Fibroblast of the aortic adventitia (primary cell): ENCODE measurements around the gene NOS3. TPM values are rescaled to one million over a fixed set of nuclear protein-coding genes. Genes with fewer than 3 reads are reported as not detected.

Experiments
- DNase-seq: peaks from one replicate; pipeline ENCODE4 v3.0.0-alpha.2; 2010; ENCODE audit warnings: low read depth
- H3K4me3 ChIP-seq: 2 replicates; pipeline ENCODE4 v1.5.1; 2011; ENCODE audit warnings: low read depth, mild to moderate bottlenecking, control low read depth, low read length, moderate library complexity
- total RNA-seq: library from RNA; depleted of rRNA; stranded (reverse); fragments of >200 nt; gene quantifications from 2 replicates; pipeline ENCODE4 v1.2.3, GENCODE V29; 2012; ENCODE audit warnings: low replicate concordance
- TF ChIP-seq, protein P1 (sequence below): IDR thresholded peaks from 2 replicates; pipeline ENCODE4 v1.5.1; 2011; ENCODE audit warnings: mild to moderate bottlenecking, low read length, control low read depth, inconsistent platforms; ENCODE audit not compliant: insufficient read depth

Gene NOS3
- total RNA-seq, 1 donor = 0.36 TPM

DNA sequence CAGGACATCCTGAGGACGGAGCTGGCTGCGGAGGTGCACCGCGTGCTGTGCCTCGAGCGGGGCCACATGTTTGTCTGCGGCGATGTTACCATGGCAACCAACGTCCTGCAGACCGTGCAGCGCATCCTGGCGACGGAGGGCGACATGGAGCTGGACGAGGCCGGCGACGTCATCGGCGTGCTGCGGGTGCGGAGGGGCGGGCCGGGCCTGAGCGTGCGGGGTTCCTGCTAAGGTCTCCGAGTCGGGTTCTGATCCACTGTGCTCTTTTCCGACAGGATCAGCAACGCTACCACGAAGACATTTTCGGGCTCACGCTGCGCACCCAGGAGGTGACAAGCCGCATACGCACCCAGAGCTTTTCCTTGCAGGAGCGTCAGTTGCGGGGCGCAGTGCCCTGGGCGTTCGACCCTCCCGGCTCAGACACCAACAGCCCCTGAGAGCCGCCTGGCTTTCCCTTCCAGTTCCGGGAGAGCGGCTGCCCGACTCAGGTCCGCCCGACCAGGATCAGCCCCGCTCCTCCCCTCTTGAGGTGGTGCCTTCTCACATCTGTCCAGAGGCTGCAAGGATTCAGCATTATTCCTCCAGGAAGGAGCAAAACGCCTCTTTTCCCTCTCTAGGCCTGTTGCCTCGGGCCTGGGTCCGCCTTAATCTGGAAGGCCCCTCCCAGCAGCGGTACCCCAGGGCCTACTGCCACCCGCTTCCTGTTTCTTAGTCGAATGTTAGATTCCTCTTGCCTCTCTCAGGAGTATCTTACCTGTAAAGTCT is 23.1 kb downstream of the NOS3 start:
- TF ChIP-seq, protein P1, sequence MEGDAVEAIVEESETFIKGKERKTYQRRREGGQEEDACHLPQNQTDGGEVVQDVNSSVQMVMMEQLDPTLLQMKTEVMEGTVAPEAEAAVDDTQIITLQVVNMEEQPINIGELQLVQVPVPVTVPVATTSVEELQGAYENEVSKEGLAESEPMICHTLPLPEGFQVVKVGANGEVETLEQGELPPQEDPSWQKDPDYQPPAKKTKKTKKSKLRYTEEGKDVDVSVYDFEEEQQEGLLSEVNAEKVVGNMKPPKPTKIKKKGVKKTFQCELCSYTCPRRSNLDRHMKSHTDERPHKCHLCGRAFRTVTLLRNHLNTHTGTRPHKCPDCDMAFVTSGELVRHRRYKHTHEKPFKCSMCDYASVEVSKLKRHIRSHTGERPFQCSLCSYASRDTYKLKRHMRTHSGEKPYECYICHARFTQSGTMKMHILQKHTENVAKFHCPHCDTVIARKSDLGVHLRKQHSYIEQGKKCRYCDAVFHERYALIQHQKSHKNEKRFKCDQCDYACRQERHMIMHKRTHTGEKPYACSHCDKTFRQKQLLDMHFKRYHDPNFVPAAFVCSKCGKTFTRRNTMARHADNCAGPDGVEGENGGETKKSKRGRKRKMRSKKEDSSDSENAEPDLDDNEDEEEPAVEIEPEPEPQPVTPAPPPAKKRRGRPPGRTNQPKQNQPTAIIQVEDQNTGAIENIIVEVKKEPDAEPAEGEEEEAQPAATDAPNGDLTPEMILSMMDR = peak; percentile 2

DNA sequence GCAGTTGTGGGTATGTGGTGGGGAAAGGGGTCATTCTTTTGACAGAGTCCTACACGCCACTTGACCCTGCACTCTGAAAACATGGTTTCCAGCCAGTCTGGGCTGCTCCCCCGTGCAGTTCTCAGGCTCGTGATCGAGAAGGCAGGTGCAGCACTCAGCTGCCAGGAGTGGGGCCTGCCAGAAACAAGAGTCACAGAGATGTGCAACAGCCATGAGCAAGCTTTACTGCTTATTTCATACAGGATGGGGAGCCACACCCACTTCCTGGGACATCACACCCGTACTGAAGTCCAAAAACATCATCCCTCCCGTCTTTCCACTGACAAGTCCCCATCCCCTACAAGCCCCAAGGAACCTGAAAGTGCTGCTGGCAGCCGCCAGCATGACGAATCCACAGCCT is 24.1 kb downstream of the NOS3 start:
- TF ChIP-seq, protein P1 = no peak
- no peak overlapping the region for H3K4me3 ChIP-seq
- no peak for DNase-seq

More for the DNA sequence above, 23.1 kb downstream of the NOS3 start:
- no peak for DNase-seq
- H3K4me3 ChIP-seq = peak overlapping the region; percentile 39

DNA sequence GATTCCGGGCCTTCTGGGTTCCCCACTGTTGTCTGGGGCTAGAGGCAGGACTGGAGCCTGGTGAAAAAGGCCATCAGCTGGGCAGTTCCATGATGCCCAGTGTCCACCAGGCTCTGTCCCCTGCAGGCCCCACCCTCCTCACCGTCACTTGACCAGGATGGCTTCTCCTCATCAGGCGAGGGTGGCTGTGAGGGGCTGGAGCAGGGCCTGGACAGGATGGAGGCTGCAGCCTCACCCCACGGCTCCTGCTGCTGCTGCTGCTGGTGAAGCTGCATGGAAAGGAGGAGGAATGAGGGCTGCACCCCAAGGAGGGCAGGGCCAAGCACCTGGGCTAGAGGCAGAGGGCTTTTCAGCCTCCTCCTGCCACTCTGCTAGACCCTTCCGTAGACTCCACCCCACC is 25.1 kb downstream of the NOS3 start:
- TF ChIP-seq, protein P1 = no peak
- no peak for DNase-seq
- H3K4me3 ChIP-seq = no peak overlapping the region

DNA sequence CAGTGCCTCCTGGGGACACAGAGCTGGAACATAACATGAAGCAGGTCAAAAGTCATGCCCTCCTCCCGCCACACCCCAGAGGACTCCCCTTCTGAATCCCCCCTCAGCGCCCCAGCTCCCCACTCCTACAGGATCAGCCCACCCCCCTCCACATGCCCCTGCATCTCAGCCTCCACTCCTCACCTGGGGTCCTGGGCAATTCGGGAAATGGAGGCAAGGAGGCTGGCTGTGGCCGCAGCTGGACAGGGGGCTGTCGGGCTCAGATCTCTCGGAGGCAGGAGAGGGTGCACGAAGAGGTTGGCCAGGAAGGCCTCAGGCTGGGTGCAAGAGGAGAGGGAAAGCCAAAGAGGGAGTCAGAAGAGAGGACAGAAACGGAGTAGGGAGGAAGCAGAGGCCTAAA is 25.7 kb downstream of the NOS3 start:
- TF ChIP-seq, protein P1 = no peak
- no peak for DNase-seq
- no peak overlapping the region for H3K4me3 ChIP-seq

DNA sequence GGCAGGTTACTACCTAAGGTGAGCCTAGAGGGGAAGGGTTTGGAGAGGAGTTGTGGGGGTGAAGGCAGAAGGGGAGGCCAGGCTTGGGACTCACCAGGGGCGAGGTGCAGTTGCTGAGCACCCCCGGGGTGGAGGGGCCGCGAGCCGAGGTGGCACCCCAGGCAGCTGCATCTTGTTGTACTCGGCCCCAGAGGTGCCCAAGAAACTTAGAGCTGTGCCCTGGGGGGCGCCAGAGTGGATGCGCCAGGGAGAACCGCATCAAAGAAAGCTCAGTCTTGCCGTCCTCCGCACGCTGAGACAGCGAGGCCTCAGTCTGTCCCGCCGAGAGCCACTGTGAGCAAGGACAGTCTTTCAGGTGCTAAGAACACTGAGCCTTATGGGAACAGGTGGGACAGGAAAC is 26.1 kb downstream of the NOS3 start:
- no peak for DNase-seq
- TF ChIP-seq, protein P1 = no peak
- no peak overlapping the region for H3K4me3 ChIP-seq

DNA sequence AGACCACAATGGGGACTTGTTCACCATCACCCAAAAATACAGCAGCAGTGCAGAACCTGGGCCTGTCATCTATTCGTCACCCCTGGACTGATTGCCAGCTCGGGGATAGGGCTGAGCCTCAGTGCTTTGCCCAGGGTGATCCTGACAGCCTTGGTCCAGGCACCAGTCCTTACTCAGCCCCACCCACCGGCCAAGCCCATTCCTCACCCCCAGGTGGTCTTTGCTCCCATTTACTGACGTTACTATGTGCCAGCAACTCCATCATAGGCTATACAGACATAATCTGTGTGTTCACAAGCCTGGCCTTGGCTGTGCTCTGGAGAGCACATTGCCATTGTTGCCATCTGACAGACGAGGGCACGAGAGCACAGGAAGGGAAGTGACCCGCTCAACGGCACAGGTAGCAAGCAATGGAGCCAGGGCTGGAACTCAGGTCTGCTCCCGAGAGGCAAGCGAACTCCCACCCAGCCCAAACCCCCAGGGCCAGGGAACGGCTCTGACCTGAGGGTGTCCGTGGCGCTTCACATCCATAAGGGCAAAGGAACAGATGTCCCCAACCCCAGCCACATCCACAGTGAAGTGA is 26.6 kb downstream of the NOS3 start:
- DNase-seq = no peak
- no peak overlapping the region for H3K4me3 ChIP-seq

More for the DNA sequence above, 26.6 kb downstream of the NOS3 start:
- TF ChIP-seq, protein P1 = no peak
